Loucy (cell line): ENCODE measurements around the gene TSSK2.

Experiments
- H2AFZ ChIP-seq: fragments of 200-600 bp; sonication (generic); 2 replicates; pipeline ENCODE4 v1.6.0; 2016; ENCODE audit warnings: antibody characterized with exemption, mild to moderate bottlenecking, low read length, moderate library complexity
- H3F3A ChIP-seq: fragments of 200-600 bp; 2 replicates; pipeline ENCODE4 v1.6.0; 2016; ENCODE audit warnings: antibody characterized with exemption, low read depth, mild to moderate bottlenecking
- H3K27me3 ChIP-seq: fragments of 200-600 bp; sonication (generic); 2 replicates; pipeline ENCODE4 v1.6.1; 2014; ENCODE audit warnings: low read length, mild to moderate bottlenecking; ENCODE audit not compliant: insufficient read depth, poor library complexity, severe bottlenecking
- H3K36me3 ChIP-seq: fragments of 200-600 bp; sonication (generic); 2 replicates; pipeline ENCODE4 v1.6.1; 2016; ENCODE audit warnings: low read length; ENCODE audit not compliant: insufficient read depth
- H3K4me1 ChIP-seq: fragments of 200-600 bp; sonication (generic); 2 replicates; pipeline ENCODE4 v1.5.1; 2014; ENCODE audit warnings: low read length, mild to moderate bottlenecking; ENCODE audit not compliant: insufficient read depth, poor library complexity, severe bottlenecking
- H3K4me2 ChIP-seq: fragments of 200-600 bp; sonication (generic); 2 replicates; pipeline ENCODE4 v1.6.0; 2014; ENCODE audit warnings: antibody characterized with exemption, low read length, low read depth, mild to moderate bottlenecking; ENCODE audit not compliant: poor library complexity, severe bottlenecking
- H3K4me3 ChIP-seq: fragments of 200-600 bp; sonication (generic); 2 replicates; pipeline ENCODE4 v1.5.1; 2014; ENCODE audit warnings: low read length, mild to moderate bottlenecking, mixed read lengths; ENCODE audit not compliant: poor library complexity, severe bottlenecking
- H3K79me2 ChIP-seq: fragments of 200-600 bp; sonication (generic); 2 replicates; pipeline ENCODE4 v1.6.1; 2014; ENCODE audit warnings: low read length; ENCODE audit not compliant: insufficient read depth
- H3K9ac ChIP-seq: fragments of 200-600 bp; sonication (generic); 2 replicates; pipeline ENCODE4 v1.6.0; 2014; ENCODE audit warnings: mild to moderate bottlenecking, low read depth, low read length, moderate library complexity; ENCODE audit not compliant: poor library complexity, severe bottlenecking
- H3K9me2 ChIP-seq: fragments of 200-600 bp; sonication (generic); replicated peaks from 2 replicates; pipeline ENCODE4 v1.6.1; 2016; ENCODE audit warnings: low read depth, low read length, mixed read lengths
- H3K9me3 ChIP-seq: fragments of 200-600 bp; sonication (generic); 2 replicates; pipeline ENCODE4 v1.6.1; 2014; ENCODE audit warnings: mild to moderate bottlenecking, antibody characterized with exemption, low read length, low read depth; ENCODE audit not compliant: insufficient read depth
- H4K20me1 ChIP-seq: fragments of 200-600 bp; sonication (generic); 2 replicates; pipeline ENCODE4 v1.6.0; 2014; ENCODE audit warnings: antibody characterized with exemption, low read length, mild to moderate bottlenecking; ENCODE audit not compliant: insufficient read depth, poor library complexity, severe bottlenecking
- EZH2phosphoT487 ChIP-seq: fragments of 200-600 bp; IDR thresholded peaks from 2 replicates; pipeline ENCODE4 v1.6.1; 2018; ENCODE audit warnings: antibody characterized with exemption, mild to moderate bottlenecking, moderate library complexity, borderline replicate concordance
- TF ChIP-seq, protein P1 (sequence below): fragments of 200-600 bp; sonication (generic); conservative IDR thresholded peaks from 2 replicates; pipeline ENCODE4 v1.5.1; 2014; ENCODE audit warnings: mild to moderate bottlenecking, antibody characterized with exemption, low read length

TSSK2 gene

DNA sequence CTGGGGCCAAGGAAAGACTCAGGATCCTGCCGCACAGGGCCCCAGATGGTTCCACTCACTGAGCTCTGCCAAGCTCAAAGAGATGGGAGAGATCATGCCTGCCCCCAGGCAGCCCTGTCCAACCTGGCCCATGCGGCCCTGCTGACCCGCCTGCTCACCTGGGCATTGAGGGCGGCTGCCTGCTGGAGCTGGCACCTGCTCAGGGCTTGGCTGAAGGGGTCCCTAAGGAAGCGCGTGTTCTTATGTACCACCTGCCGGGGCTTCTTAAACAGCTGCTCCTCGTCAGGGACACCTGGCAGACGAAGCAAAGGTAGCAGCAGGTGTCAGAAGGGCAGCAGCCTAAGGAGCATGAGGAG is 7.9 kb downstream of the TSSK2 start:
- H3F3A ChIP-seq: no peaks in the 10 kb centered on the region
- H3K9ac ChIP-seq: no peak overlapping the region
- no peak overlapping the region for H2AFZ ChIP-seq
- no peak overlapping the region for H3K4me3 ChIP-seq
- TF ChIP-seq EZH2phosphoT487: no peak
- TF ChIP-seq, protein P1, sequence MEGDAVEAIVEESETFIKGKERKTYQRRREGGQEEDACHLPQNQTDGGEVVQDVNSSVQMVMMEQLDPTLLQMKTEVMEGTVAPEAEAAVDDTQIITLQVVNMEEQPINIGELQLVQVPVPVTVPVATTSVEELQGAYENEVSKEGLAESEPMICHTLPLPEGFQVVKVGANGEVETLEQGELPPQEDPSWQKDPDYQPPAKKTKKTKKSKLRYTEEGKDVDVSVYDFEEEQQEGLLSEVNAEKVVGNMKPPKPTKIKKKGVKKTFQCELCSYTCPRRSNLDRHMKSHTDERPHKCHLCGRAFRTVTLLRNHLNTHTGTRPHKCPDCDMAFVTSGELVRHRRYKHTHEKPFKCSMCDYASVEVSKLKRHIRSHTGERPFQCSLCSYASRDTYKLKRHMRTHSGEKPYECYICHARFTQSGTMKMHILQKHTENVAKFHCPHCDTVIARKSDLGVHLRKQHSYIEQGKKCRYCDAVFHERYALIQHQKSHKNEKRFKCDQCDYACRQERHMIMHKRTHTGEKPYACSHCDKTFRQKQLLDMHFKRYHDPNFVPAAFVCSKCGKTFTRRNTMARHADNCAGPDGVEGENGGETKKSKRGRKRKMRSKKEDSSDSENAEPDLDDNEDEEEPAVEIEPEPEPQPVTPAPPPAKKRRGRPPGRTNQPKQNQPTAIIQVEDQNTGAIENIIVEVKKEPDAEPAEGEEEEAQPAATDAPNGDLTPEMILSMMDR: no peak
- peaks cover 5% of the 10 kb centered on the region for H4K20me1 ChIP-seq
- H3K79me2 ChIP-seq: peaks cover 10% of the 10 kb centered on the region
- no peaks in the 10 kb centered on the region for H3K27me3 ChIP-seq
- H3K4me1 ChIP-seq: peaks cover 5% of the 10 kb centered on the region
- H3K9me3 ChIP-seq: no peaks in the 10 kb centered on the region
- H3K36me3 ChIP-seq: peaks cover 19% of the 10 kb centered on the region; the same call in 1 of the 2 replicates
- H3K9me2 ChIP-seq: no peaks in the 10 kb centered on the region
- H3K4me2 ChIP-seq: no peak overlapping the region

DNA sequence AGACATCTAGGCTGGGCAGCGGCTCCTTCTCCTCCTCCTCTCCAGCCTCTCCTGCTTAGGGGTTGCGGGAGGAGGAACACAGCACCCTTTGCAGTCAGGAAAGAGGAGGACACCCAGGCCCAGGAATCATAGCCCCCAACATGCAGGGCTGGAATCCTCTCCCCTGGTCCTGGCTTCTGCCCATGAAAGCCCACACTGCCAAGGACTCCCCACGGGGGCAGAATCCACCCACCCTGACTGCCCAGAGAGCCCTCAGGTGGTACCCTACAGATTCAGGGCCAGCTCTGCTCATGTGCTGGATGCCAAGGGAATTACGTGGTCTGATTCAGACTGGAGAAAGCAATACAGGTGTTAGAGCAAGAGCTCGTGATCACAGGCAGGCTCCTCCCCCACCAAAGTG is 8.9 kb downstream of the TSSK2 start:
- H3K36me3 ChIP-seq: peaks cover 18% of the 10 kb centered on the region; the same call in 1 of the 2 replicates
- peaks cover 9% of the 10 kb centered on the region for H4K20me1 ChIP-seq
- no peak overlapping the region for H3K4me3 ChIP-seq
- H3K4me2 ChIP-seq: no peak overlapping the region
- H3K9me3 ChIP-seq: no peaks in the 10 kb centered on the region
- H2AFZ ChIP-seq: no peak overlapping the region
- H3K27me3 ChIP-seq: no peaks in the 10 kb centered on the region
- H3K4me1 ChIP-seq: peaks cover 7% of the 10 kb centered on the region
- H3F3A ChIP-seq: no peaks in the 10 kb centered on the region
- no peak for TF ChIP-seq EZH2phosphoT487
- TF ChIP-seq, protein P1: no peak
- no peaks in the 10 kb centered on the region for H3K9me2 ChIP-seq
- H3K9ac ChIP-seq: no peak overlapping the region
- H3K79me2 ChIP-seq: peaks cover 15% of the 10 kb centered on the region

- H3K4me3 ChIP-seq: no peak overlapping the region
- H3K9me3 ChIP-seq: no peaks in the 10 kb centered on the region
- H3F3A ChIP-seq: no peaks in the 10 kb centered on the region
- H4K20me1 ChIP-seq: peaks cover 9% of the 10 kb centered on the region
- peaks cover 18% of the 10 kb centered on the region; the same call in 1 of the 2 replicates for H3K36me3 ChIP-seq
- no peak overlapping the region for H3K4me2 ChIP-seq
- no peak overlapping the region for H2AFZ ChIP-seq
- H3K27me3 ChIP-seq: no peaks in the 10 kb centered on the region
- no peaks in the 10 kb centered on the region for H3K9me2 ChIP-seq
- H3K79me2 ChIP-seq: peaks cover 15% of the 10 kb centered on the region
- TF ChIP-seq, protein P1: no peak
- no peak for TF ChIP-seq EZH2phosphoT487
- no peak overlapping the region for H3K9ac ChIP-seq
- H3K4me1 ChIP-seq: peaks cover 7% of the 10 kb centered on the region
Observed at GRCh38 chr22:19142394-19142793, 11.3 kb downstream of the TSSK2 start.
